Mammary epithelial cell (primary cell): ENCODE data around the gene DTNA.

Source experiments
- EZH2 ChIP-seq: IDR thresholded peaks from 2 replicates; pipeline ENCODE4 v1.6.1; 2012; ENCODE audit warnings: low read length, inconsistent platforms, borderline replicate concordance
- TF ChIP-seq, protein P1 (sequence below), 2 donors: IDR thresholded peaks in 1 of 2; conservative IDR thresholded peaks in 1 of 2; 2 replicates each; pipeline ENCODE4 v1.5.1; 2011 to 2012; ENCODE audit warnings: inconsistent platforms in 2 of 2, low read length in 2 of 2, mild to moderate bottlenecking in 2 of 2, control low read depth in 1 of 2, low read depth in 1 of 2; ENCODE audit not compliant: insufficient read depth in 1 of 2; ENCODE audit errors: extremely low read depth in 1 of 2

DNA sequence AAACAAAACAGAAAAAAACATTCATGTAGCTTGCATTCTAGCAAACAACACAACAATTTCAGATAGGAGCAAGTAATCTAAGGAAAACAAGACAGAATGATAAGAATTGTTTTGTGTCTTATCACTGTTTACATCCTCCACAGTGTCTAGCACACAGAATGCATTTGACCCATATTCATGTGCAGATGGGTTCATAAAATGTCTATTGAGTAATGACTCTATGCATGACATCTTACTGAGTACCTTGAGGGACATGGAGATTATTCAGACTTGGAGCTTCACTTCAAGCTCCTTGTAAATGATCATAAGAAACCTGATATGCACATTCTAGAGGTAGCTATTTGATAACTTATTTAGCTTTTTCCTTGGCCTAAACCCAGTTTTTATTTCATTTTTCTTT, 69.0 kb downstream of the DTNA start:
- no peak for TF ChIP-seq EZH2
- TF ChIP-seq, protein P1, sequence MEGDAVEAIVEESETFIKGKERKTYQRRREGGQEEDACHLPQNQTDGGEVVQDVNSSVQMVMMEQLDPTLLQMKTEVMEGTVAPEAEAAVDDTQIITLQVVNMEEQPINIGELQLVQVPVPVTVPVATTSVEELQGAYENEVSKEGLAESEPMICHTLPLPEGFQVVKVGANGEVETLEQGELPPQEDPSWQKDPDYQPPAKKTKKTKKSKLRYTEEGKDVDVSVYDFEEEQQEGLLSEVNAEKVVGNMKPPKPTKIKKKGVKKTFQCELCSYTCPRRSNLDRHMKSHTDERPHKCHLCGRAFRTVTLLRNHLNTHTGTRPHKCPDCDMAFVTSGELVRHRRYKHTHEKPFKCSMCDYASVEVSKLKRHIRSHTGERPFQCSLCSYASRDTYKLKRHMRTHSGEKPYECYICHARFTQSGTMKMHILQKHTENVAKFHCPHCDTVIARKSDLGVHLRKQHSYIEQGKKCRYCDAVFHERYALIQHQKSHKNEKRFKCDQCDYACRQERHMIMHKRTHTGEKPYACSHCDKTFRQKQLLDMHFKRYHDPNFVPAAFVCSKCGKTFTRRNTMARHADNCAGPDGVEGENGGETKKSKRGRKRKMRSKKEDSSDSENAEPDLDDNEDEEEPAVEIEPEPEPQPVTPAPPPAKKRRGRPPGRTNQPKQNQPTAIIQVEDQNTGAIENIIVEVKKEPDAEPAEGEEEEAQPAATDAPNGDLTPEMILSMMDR (conservative IDR thresholded peaks at IDR 0.05 in 1 of 2, IDR thresholded peaks at IDR 0.05 in 1 of 2; ENCODE audit: extremely low read depth in 1 of 2, insufficient read depth in 1 of 2, low read depth in 1 of 2, low read length in 2 of 2), result no peak
